Parathyroid adenoma (tissue), 2 donors: ENCODE data around the gene CLCA4.
"Not testable (repeated sequence)": the region's sequence is repeated elsewhere in the genome, so short reads cannot be mapped to it uniquely, and the experiment has no call there.

Experiments
- H2AFZ ChIP-seq: fragments of 300-600 bp; sonication (generic); one replicate; pipeline ENCODE4 v1.7.0; 2017; ENCODE audit warnings: antibody characterized with exemption, mild to moderate bottlenecking
- H3K27ac ChIP-seq: fragments of 300-600 bp; sonication (generic); one replicate; pipeline ENCODE4 v1.7.0; 2017
- H3K27me3 ChIP-seq: fragments of 300-600 bp; sonication (generic); one replicate; pipeline ENCODE4 v1.7.0; 2017; ENCODE audit warnings: low read length; ENCODE audit not compliant: control insufficient read depth, insufficient read depth
- H3K36me3 ChIP-seq: fragments of 300-600 bp; sonication (generic); one replicate; pipeline ENCODE4 v1.7.0; 2017; ENCODE audit warnings: low read length; ENCODE audit not compliant: control insufficient read depth, insufficient read depth
- H3K4me1 ChIP-seq: fragments of 300-600 bp; sonication (generic); one replicate; pipeline ENCODE4 v1.7.0; 2017; ENCODE audit warnings: control low read depth
- H3K4me2 ChIP-seq: fragments of 300-600 bp; sonication (generic); one replicate; pipeline ENCODE4 v1.7.0; 2017; ENCODE audit warnings: low read length
- H3K4me3 ChIP-seq: fragments of 300-600 bp; sonication (generic); one replicate; pipeline ENCODE4 v1.7.0; 2017; ENCODE audit warnings: low read depth, low read length
- H3K79me2 ChIP-seq: fragments of 300-600 bp; sonication (generic); one replicate; pipeline ENCODE4 v1.7.0; 2017; ENCODE audit warnings: control low read depth
- H3K9ac ChIP-seq: fragments of 300-600 bp; sonication (generic); one replicate; pipeline ENCODE4 v1.7.0; 2017; ENCODE audit warnings: mild to moderate bottlenecking
- H3K9me3 ChIP-seq: fragments of 300-600 bp; sonication (generic); one replicate; pipeline ENCODE4 v1.7.0; 2017; ENCODE audit warnings: low read length; ENCODE audit not compliant: control insufficient read depth
- CTCF ChIP-seq: fragments of 300-600 bp; sonication (generic); IDR thresholded peaks from one replicate; pipeline ENCODE4 v1.7.0; 2017; ENCODE audit warnings: antibody characterized with exemption, mild to moderate bottlenecking
- donor health status: primary hyperparathyroidism.

CLCA4 gene

GRCh38 chr1:86502125-86502646, 44.7 kb upstream of the CLCA4 start:
- peak; percentile 29 for TF ChIP-seq CTCF
- H3K79me2 ChIP-seq, H3K9me3 ChIP-seq, H3K4me2 ChIP-seq, H3K4me1 ChIP-seq, H2AFZ ChIP-seq, H3K9ac ChIP-seq, H3K4me3 ChIP-seq, H3K27me3 ChIP-seq, H3K27ac ChIP-seq, H3K36me3 ChIP-seq: not testable (repeated sequence)

- no peaks in the 10 kb centered on the region for H3K27me3 ChIP-seq
- H3K4me2 ChIP-seq, result no peak overlapping the region
- H3K27ac ChIP-seq, result no peak overlapping the region
- no peaks in the 10 kb centered on the region for H3K79me2 ChIP-seq
- H3K4me1 ChIP-seq, result no peaks in the 10 kb centered on the region
- H3K4me3 ChIP-seq, result no peak overlapping the region
- H3K9ac ChIP-seq, result no peak overlapping the region
- H3K9me3 ChIP-seq, result no peaks in the 10 kb centered on the region
- no peak for TF ChIP-seq CTCF
- H3K36me3 ChIP-seq, result no peaks in the 10 kb centered on the region
- no peak overlapping the region for H2AFZ ChIP-seq
Observed at GRCh38 chr1:86502721-86503405, 44.0 kb upstream of the CLCA4 start.

GRCh38 chr1:86503406-86504136, 43.3 kb upstream of the CLCA4 start:
- H3K27me3 ChIP-seq, result no peaks in the 10 kb centered on the region
- H3K4me3 ChIP-seq, result no peak overlapping the region
- no peak overlapping the region for H3K9ac ChIP-seq
- no peak overlapping the region for H2AFZ ChIP-seq
- H3K79me2 ChIP-seq, result no peaks in the 10 kb centered on the region
- H3K27ac ChIP-seq, result no peak overlapping the region
- TF ChIP-seq CTCF, result no peak
- no peaks in the 10 kb centered on the region for H3K36me3 ChIP-seq
- no peak overlapping the region for H3K4me2 ChIP-seq
- no peaks in the 10 kb centered on the region for H3K4me1 ChIP-seq
- H3K9me3 ChIP-seq, result no peaks in the 10 kb centered on the region

- Histone ChIP-seq H3K4me1 (no peaks in the 10 kb centered on the region), H3K4me2 (no peak overlapping the region), H3K9me3 (no peaks in the 10 kb centered on the region), H3K9ac (no peak overlapping the region), H3K27me3 (no peaks in the 10 kb centered on the region), H2AFZ (no peak overlapping the region), H3K27ac (no peak overlapping the region), H3K36me3 (no peaks in the 10 kb centered on the region), H3K79me2 (no peaks in the 10 kb centered on the region), H3K4me3 (no peak overlapping the region)
- TF ChIP-seq CTCF, result no peak
Observed at GRCh38 chr1:86504137-86504479, 42.8 kb upstream of the CLCA4 start.
